ENCODE results near the gene PSMA5. TPM values are rescaled to one million over a fixed set of nuclear protein-coding genes. Genes with fewer than 3 reads are reported as not detected.

The PSMA5 gene
- total RNA-seq, 2 experiments from 2014 or later, result 53.3 to 152 TPM

DNA sequence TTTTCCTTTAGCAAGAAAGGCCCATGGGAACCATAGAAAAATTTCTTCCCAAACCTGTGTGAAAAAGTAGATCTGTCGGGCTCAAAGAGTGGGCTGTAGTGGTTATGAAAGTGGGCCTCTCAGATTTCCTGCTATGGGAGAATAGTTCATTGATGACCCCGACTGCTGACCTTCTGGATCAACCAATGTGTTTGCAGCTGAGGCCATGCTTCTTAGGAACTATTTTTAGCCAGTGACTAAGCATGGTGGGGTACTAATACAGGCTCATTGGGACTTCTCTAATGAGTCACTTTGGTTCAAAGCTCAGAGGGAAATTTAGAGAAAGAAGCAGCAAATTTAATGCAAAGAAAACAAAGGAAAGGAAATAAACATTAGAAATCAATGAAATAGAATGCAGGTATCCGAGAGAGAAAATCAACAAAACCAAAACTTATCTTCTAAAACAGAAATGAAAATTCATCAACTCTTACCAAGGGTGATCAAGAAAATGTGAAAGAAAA is 12.6 kb upstream of the PSMA5 start:
- Histone ChIP-seq H4K20me1 (ENCODE audit: insufficient read depth, low read length) (no peaks in the 10 kb centered on the region), H3K36me3 (ENCODE audit: insufficient read depth, low read length) (no peaks in the 10 kb centered on the region), H3K27ac (ENCODE audit: low read depth, low read length, poor library complexity, severe bottlenecking) (no peak overlapping the region), H3K9me3 (ENCODE audit: low read length) (0 out of 2 replicates have a peak, but pooled peaks cover 7% of the 10 kb centered on the region), H3K4me2 (ENCODE audit: low read length) (no peak overlapping the region), H2AFZ (ENCODE audit: low read length) (no peak overlapping the region), H3K4me3 (ENCODE audit: low read depth, low read length, poor library complexity, severe bottlenecking) (no peak overlapping the region), H3K9me2 (ENCODE audit: insufficient read depth, low read length) (no peaks in the 10 kb centered on the region), H3K79me2 (ENCODE audit: insufficient read depth, low read depth, low read length) (no peaks in the 10 kb centered on the region), H3K4me1 (ENCODE audit: insufficient read depth, low read length, poor library complexity, severe bottlenecking) (no peaks in the 10 kb centered on the region)
- CTCF ChIA-PET (ENCODE audit: unreplicated experiment), result no interaction called here
- BruUV-seq (replicated peaks), result no TSS peak
- TF ChIP-seq EZH2phosphoT487 (IDR thresholded peaks at IDR 0.05; ENCODE audit: borderline replicate concordance, low read depth, low read length), result no peak
- TF ChIP-seq, protein P1, sequence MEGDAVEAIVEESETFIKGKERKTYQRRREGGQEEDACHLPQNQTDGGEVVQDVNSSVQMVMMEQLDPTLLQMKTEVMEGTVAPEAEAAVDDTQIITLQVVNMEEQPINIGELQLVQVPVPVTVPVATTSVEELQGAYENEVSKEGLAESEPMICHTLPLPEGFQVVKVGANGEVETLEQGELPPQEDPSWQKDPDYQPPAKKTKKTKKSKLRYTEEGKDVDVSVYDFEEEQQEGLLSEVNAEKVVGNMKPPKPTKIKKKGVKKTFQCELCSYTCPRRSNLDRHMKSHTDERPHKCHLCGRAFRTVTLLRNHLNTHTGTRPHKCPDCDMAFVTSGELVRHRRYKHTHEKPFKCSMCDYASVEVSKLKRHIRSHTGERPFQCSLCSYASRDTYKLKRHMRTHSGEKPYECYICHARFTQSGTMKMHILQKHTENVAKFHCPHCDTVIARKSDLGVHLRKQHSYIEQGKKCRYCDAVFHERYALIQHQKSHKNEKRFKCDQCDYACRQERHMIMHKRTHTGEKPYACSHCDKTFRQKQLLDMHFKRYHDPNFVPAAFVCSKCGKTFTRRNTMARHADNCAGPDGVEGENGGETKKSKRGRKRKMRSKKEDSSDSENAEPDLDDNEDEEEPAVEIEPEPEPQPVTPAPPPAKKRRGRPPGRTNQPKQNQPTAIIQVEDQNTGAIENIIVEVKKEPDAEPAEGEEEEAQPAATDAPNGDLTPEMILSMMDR (conservative IDR thresholded peaks at IDR 0.05; ENCODE audit: low read length), result no peak
- intact Hi-C loops (cut with micrococcal nuclease; ENCODE audit: unreplicated experiment), result no loop called here
- DNase-seq (ENCODE audit: low spot score), result no peak
- POLR2A ChIA-PET, result interaction anchor here (0.6 kb wide), 1 partner anchor 21 kb away, joined by 3 read pairs; no protein-coding TSS in a partner anchor

DNA sequence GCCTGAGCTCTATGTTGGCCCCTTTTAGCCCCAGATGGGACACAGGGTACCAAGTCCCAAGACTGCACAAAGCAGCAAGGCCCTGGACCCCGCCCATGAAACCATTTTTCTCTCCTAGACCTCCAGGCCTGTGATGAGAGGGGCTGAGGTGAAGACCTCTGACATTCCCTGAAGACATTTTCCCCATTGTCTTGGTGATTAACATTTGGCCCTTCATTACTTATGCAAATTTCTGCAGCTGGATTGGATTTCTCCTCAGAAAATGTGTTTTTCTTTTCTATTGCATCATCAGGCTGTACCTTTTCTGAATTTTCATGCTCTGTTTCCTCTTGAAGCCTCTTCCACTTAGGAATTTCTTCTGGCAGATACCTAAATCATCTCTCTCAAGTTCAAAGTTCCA is 8.2 kb upstream of the PSMA5 start:
- Histone ChIP-seq H4K20me1 (ENCODE audit: insufficient read depth, low read length) (no peaks in the 10 kb centered on the region), H3K9me2 (ENCODE audit: insufficient read depth, low read length) (no peaks in the 10 kb centered on the region), H3K4me1 (ENCODE audit: insufficient read depth, low read length, poor library complexity, severe bottlenecking) (no peaks in the 10 kb centered on the region), H3K79me2 (ENCODE audit: insufficient read depth, low read depth, low read length) (no peaks in the 10 kb centered on the region), H3K4me2 (ENCODE audit: low read length) (no peak overlapping the region), H3K9me3 (ENCODE audit: low read length) (peaks cover 15% of the 10 kb centered on the region; the same call in 1 of the 2 replicates), H2AFZ (ENCODE audit: low read length) (no peak overlapping the region), H3K36me3 (ENCODE audit: insufficient read depth, low read length) (no peaks in the 10 kb centered on the region), H3K27ac (ENCODE audit: low read depth, low read length, poor library complexity, severe bottlenecking) (no peak overlapping the region), H3K4me3 (ENCODE audit: low read depth, low read length, poor library complexity, severe bottlenecking) (no peak overlapping the region)
- ChIA-PET CTCF (ENCODE audit: unreplicated experiment) (no interaction called here), POLR2A (no interaction called here)
- BruUV-seq (replicated peaks), result no TSS peak
- intact Hi-C loops (cut with micrococcal nuclease; ENCODE audit: unreplicated experiment), result no loop called here
- DNase-seq (ENCODE audit: low spot score), result no peak
- TF ChIP-seq EZH2phosphoT487 (IDR thresholded peaks at IDR 0.05; ENCODE audit: borderline replicate concordance, low read depth, low read length), result no peak

DNA sequence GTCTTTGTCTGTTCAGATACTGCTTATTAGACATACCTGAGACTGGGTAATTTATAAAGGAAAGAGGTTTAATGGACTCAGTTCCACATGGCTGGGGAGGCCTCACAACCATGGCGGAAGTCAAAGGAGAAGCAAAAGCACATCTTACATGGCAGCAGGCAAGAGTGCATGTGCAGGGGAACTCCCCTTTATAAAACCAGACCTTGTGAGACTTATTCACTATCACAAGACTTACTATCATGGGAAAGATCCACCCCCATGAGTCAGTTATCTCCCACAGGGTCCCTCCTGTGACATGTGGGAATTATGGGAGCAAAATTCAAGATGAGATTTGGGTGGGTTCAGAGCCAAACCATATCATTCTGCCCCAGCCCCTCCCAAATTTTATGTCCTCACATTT is 7.1 kb upstream of the PSMA5 start:
- no TSS peak for BruUV-seq (replicated peaks)
- intact Hi-C loops (cut with micrococcal nuclease; ENCODE audit: unreplicated experiment), result no loop called here
- POLR2A ChIA-PET, result no interaction called here

More for the DNA sequence above, 7.1 kb upstream of the PSMA5 start:
- no peak for DNase-seq (ENCODE audit: low spot score)
- no peak overlapping the region for H3K4me3 ChIP-seq (ENCODE audit: low read depth, low read length, poor library complexity, severe bottlenecking)
- H3K79me2 ChIP-seq (ENCODE audit: insufficient read depth, low read depth, low read length), result no peaks in the 10 kb centered on the region
- no peaks in the 10 kb centered on the region for H4K20me1 ChIP-seq (ENCODE audit: insufficient read depth, low read length)
- no peaks in the 10 kb centered on the region for H3K36me3 ChIP-seq (ENCODE audit: insufficient read depth, low read length)
- H3K4me1 ChIP-seq (ENCODE audit: insufficient read depth, low read length, poor library complexity, severe bottlenecking), result no peaks in the 10 kb centered on the region
- peaks cover 15% of the 10 kb centered on the region; the same call in 1 of the 2 replicates for H3K9me3 ChIP-seq (ENCODE audit: low read length)
- TF ChIP-seq EZH2phosphoT487 (IDR thresholded peaks at IDR 0.05; ENCODE audit: borderline replicate concordance, low read depth, low read length), result no peak
- TF ChIP-seq, protein P1 (conservative IDR thresholded peaks at IDR 0.05; ENCODE audit: low read length), result no peak
- no peak overlapping the region for H3K4me2 ChIP-seq (ENCODE audit: low read length)
- H2AFZ ChIP-seq (ENCODE audit: low read length), result no peak overlapping the region
- no peaks in the 10 kb centered on the region for H3K9me2 ChIP-seq (ENCODE audit: insufficient read depth, low read length)
- CTCF ChIA-PET (ENCODE audit: unreplicated experiment), result no interaction called here
- no peak overlapping the region for H3K27ac ChIP-seq (ENCODE audit: low read depth, low read length, poor library complexity, severe bottlenecking)

All from OCI-LY7 (cell line).